Activated CD4-positive, alpha-beta T cell treated with anti-CD3 and anti-CD28 coated beads, Interleukin-2, Interleukin-6, amounts not matched to agents 100 ng/mL and 50 ng/mL, durations not matched to agents 16 hours and 8 hours (primary cell): ENCODE results near the gene IMPDH1.
"Not testable (repeated sequence)": the region's sequence is repeated elsewhere in the genome, so short reads cannot be mapped to it uniquely, and the experiment has no call there.

ENCODE experiments used
- DNase-seq: peaks from one replicate; pipeline ENCODE4 v3.0.0-alpha.2; 2020

The IMPDH1 gene

GRCh38 chr7:128409596-128410450 lies at the start of gene IMPDH1:
Gene IMPDH1, minus strand, starts transcription at chr7:128409982. Its CDS starts 81 bp downstream, at chr7:128409901.
- DNase-seq = peak; percentile 89

- DNase-seq = peak; percentile 78
Measured at GRCh38 chr7:128459394-128459878, 49.7 kb upstream of the IMPDH1 start.

GRCh38 chr7:128458956-128459355 lies 49.2 kb upstream of the IMPDH1 start:
- peak; percentile 74 for DNase-seq

GRCh38 chr7:128457385-128457784 lies 47.6 kb upstream of the IMPDH1 start:
- DNase-seq = not testable (repeated sequence)

GRCh38 chr7:128456255-128456725 lies 46.5 kb upstream of the IMPDH1 start:
- no peak for DNase-seq

- DNase-seq = peak; percentile 97
Measured at GRCh38 chr7:128455543-128456254, 45.9 kb upstream of the IMPDH1 start, which contains the start of gene HILPDA. Gene HILPDA, plus strand, starts transcription at chr7:128455878. Its CDS starts 1,391 bp downstream, at chr7:128457269.

- DNase-seq = no peak
Measured at GRCh38 chr7:128454808-128455542, 45.2 kb upstream of the IMPDH1 start.

GRCh38 chr7:128453836-128454804 lies 44.3 kb upstream of the IMPDH1 start:
- DNase-seq = no peak

GRCh38 chr7:128452552-128452951 lies 42.8 kb upstream of the IMPDH1 start:
- no peak for DNase-seq

GRCh38 chr7:128450913-128451312 lies 41.1 kb upstream of the IMPDH1 start:
- no peak for DNase-seq

GRCh38 chr7:128450409-128450808 lies 40.6 kb upstream of the IMPDH1 start:
- no peak for DNase-seq

GRCh38 chr7:128448751-128449302 lies 39.0 kb upstream of the IMPDH1 start:
- DNase-seq = no peak

GRCh38 chr7:128447941-128448564 lies 38.3 kb upstream of the IMPDH1 start:
- no peak for DNase-seq

- no peak for DNase-seq
Measured at GRCh38 chr7:128446306-128446705, 36.5 kb upstream of the IMPDH1 start.

GRCh38 chr7:128443831-128444600 lies 34.2 kb upstream of the IMPDH1 start:
- DNase-seq = no peak

GRCh38 chr7:128442356-128442755 lies 32.6 kb upstream of the IMPDH1 start:
- DNase-seq = no peak

- no peak for DNase-seq
Measured at GRCh38 chr7:128437426-128438332, 27.9 kb upstream of the IMPDH1 start.

GRCh38 chr7:128435327-128435686 lies 25.5 kb upstream of the IMPDH1 start:
- DNase-seq = no peak
